Neural progenitor cell (in vitro differentiated cells): Measurements from ENCODE around the gene KAZN. TPM values are rescaled to one million over a fixed set of nuclear protein-coding genes. Genes with fewer than 3 reads are reported as not detected.

Source experiments
- DNase-seq: peaks from one replicate; pipeline ENCODE4 v3.0.0-alpha.2; 2016; ENCODE audit warnings: low spot score
- H2AFZ ChIP-seq: fragments of 200-600 bp; sonication (generic); replicated peaks from 2 replicates; pipeline ENCODE4 v1.6.1; 2016; ENCODE audit warnings: antibody characterized with exemption
- H3F3A ChIP-seq: fragments of 200-600 bp; sonication (generic); 2 replicates; pipeline ENCODE4 v1.6.1; 2016; ENCODE audit warnings: antibody characterized with exemption, low read depth
- H3K27ac ChIP-seq: fragments of 200-600 bp; sonication (generic); 2 replicates; pipeline ENCODE4 v1.5.1; 2016; ENCODE audit warnings: mild to moderate bottlenecking
- H3K27me3 ChIP-seq: fragments of 200-600 bp; sonication (generic); 2 replicates; pipeline ENCODE4 v1.6.1; 2016; ENCODE audit warnings: mild to moderate bottlenecking, moderate library complexity
- H3K36me3 ChIP-seq: fragments of 200-600 bp; sonication (generic); 2 replicates; pipeline ENCODE4 v1.5.1; 2016
- H3K4me1 ChIP-seq: fragments of 200-600 bp; sonication (generic); 2 replicates; pipeline ENCODE4 v1.6.1; 2016; ENCODE audit warnings: mixed run types
- H3K4me2 ChIP-seq: fragments of 200-600 bp; sonication (generic); 2 replicates; pipeline ENCODE4 v1.6.1; 2016
- H3K4me3 ChIP-seq: fragments of 200-600 bp; sonication (generic); 2 replicates; pipeline ENCODE4 v1.5.1; 2016
- H3K79me2 ChIP-seq: fragments of 200-600 bp; sonication (generic); 2 replicates; pipeline ENCODE4 v1.6.1; 2016; ENCODE audit warnings: low read depth
- H3K9ac ChIP-seq: fragments of 200-600 bp; sonication (generic); 2 replicates; pipeline ENCODE4 v1.6.1; 2016
- H3K9me3 ChIP-seq: fragments of 200-600 bp; sonication (generic); 2 replicates; pipeline ENCODE4 v1.5.1; 2016; ENCODE audit warnings: low read depth
- H4K20me1 ChIP-seq: fragments of 200-600 bp; sonication (generic); 2 replicates; pipeline ENCODE4 v1.6.1; 2016; ENCODE audit warnings: low read depth
- H3K27ac Mint-ChIP-seq: 3 replicates; pipeline ENCODE4 v1.8.0; 2021; ENCODE audit warnings: mixed read lengths
- H3K27me3 Mint-ChIP-seq: 2 replicates; pipeline ENCODE4 v1.8.0; 2022; ENCODE audit warnings: low read depth, mild to moderate bottlenecking, inconsistent platforms, moderate library complexity, mixed read lengths; ENCODE audit not compliant: insufficient read depth
- H3K36me3 Mint-ChIP-seq: 3 replicates; pipeline ENCODE4 v1.8.0; 2021; ENCODE audit warnings: mixed read lengths
- H3K4me1 Mint-ChIP-seq: 3 replicates; pipeline ENCODE4 v1.8.0; 2021; ENCODE audit warnings: mixed read lengths
- H3K4me3 Mint-ChIP-seq: 3 replicates; pipeline ENCODE4 v1.8.0; 2021; ENCODE audit warnings: mild to moderate bottlenecking, moderate library complexity, mixed read lengths
- H3K9me3 Mint-ChIP-seq: 3 replicates; pipeline ENCODE4 v1.8.0; 2020; ENCODE audit warnings: mixed read lengths
- EZH2 ChIP-seq: fragments of 200-600 bp; sonication (generic); IDR thresholded peaks from 2 replicates; pipeline ENCODE4 v1.6.1; 2017; ENCODE audit warnings: antibody characterized with exemption, mild to moderate bottlenecking, moderate library complexity
- EZH2phosphoT487 ChIP-seq: fragments of 200-600 bp; sonication (generic); IDR thresholded peaks from 2 replicates; pipeline ENCODE4 v1.6.1; 2017; ENCODE audit warnings: antibody characterized with exemption
- total RNA-seq: library from RNA; depleted of rRNA; stranded (reverse); fragments of >200 nt; gene quantifications from 2 replicates; pipeline ENCODE4 v1.2.3, GENCODE V29; 2015; ENCODE audit warnings: low replicate concordance
- TF ChIP-seq, protein P1 (sequence below): fragments of 200-600 bp; sonication (generic); IDR thresholded peaks from 2 replicates; pipeline ENCODE4 v1.5.1; 2017; ENCODE audit warnings: antibody characterized with exemption, mild to moderate bottlenecking

Gene KAZN
- total RNA-seq, 1 donor from 2014 or later, result 6.1 TPM

DNA sequence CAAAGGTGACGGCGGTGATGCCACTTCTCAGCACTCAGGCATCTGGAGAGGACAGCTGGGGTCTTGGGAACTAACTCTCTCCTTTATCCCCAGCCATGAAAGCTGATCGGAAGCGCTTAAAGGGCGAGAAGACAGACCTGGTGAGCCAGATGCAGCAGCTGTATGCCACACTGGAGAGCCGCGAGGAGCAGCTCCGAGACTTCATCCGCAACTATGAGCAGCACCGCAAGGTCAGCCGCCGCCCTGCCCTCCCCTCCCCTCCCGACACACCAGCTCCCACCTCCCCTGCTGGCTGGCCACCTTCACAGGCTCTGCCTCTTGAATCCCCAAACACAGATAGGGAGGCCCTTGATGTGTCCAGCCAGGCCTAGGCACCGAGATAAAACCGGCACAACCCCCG is 436.2 kb downstream of the KAZN start:
- H3K27ac Mint-ChIP-seq, result no peak overlapping the region
- Histone ChIP-seq H3K4me3 (no peak overlapping the region), H3F3A (no peaks in the 10 kb centered on the region), H3K4me1 (no peaks in the 10 kb centered on the region), H3K9me3 (no peaks in the 10 kb centered on the region), H3K27me3 (no peaks in the 10 kb centered on the region), H3K79me2 (no peaks in the 10 kb centered on the region), H3K4me2 (no peak overlapping the region), H3K36me3 (no peaks in the 10 kb centered on the region), H2AFZ (no peak overlapping the region), H4K20me1 (no peaks in the 10 kb centered on the region), H3K27ac (no peak overlapping the region), H3K9ac (no peak overlapping the region)
- H3K27me3 Mint-ChIP-seq, result peaks cover 2% of the 10 kb centered on the region
- H3K36me3 Mint-ChIP-seq, result peaks cover 2% of the 10 kb centered on the region
- no peak for DNase-seq
- H3K9me3 Mint-ChIP-seq, result no peaks in the 10 kb centered on the region
- H3K4me1 Mint-ChIP-seq, result peaks cover 20% of the 10 kb centered on the region
- no peak overlapping the region for H3K4me3 Mint-ChIP-seq
- TF ChIP-seq, protein P1, sequence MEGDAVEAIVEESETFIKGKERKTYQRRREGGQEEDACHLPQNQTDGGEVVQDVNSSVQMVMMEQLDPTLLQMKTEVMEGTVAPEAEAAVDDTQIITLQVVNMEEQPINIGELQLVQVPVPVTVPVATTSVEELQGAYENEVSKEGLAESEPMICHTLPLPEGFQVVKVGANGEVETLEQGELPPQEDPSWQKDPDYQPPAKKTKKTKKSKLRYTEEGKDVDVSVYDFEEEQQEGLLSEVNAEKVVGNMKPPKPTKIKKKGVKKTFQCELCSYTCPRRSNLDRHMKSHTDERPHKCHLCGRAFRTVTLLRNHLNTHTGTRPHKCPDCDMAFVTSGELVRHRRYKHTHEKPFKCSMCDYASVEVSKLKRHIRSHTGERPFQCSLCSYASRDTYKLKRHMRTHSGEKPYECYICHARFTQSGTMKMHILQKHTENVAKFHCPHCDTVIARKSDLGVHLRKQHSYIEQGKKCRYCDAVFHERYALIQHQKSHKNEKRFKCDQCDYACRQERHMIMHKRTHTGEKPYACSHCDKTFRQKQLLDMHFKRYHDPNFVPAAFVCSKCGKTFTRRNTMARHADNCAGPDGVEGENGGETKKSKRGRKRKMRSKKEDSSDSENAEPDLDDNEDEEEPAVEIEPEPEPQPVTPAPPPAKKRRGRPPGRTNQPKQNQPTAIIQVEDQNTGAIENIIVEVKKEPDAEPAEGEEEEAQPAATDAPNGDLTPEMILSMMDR, result no peak
- TF ChIP-seq EZH2 (no peak), EZH2phosphoT487 (no peak)

DNA sequence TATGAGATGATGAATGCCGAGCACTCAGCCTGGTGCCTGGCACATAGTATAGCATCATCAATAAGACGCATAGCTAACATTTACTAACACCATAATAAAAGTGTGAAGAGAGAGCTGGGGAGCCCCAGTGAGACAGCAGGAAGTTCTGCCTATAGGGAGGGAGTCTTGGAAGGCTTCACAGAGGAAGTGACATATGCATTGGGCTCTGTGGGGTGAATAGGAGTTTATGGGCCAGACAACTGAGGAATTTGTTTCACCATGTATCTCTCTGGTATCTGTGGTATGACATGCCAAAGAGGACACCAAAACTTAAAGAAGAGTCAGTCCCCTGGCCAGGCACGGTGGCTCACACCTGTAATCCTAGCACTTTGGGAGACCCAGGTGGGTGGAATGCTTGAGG is 436.8 kb downstream of the KAZN start:
- Histone ChIP-seq H3K9ac (no peak overlapping the region), H3F3A (no peaks in the 10 kb centered on the region), H3K27ac (no peak overlapping the region), H4K20me1 (no peaks in the 10 kb centered on the region), H3K4me2 (no peak overlapping the region), H3K27me3 (no peaks in the 10 kb centered on the region), H3K4me1 (no peaks in the 10 kb centered on the region), H2AFZ (no peak overlapping the region), H3K36me3 (no peaks in the 10 kb centered on the region), H3K4me3 (no peak overlapping the region), H3K9me3 (no peaks in the 10 kb centered on the region), H3K79me2 (no peaks in the 10 kb centered on the region)
- Mint-ChIP-seq H3K4me1 (peaks cover 14% of the 10 kb centered on the region), H3K27me3 (peaks cover 2% of the 10 kb centered on the region), H3K4me3 (no peak overlapping the region), H3K36me3 (peaks cover 2% of the 10 kb centered on the region), H3K27ac (no peak overlapping the region), H3K9me3 (no peaks in the 10 kb centered on the region)
- TF ChIP-seq EZH2, result no peak
- no peak for TF ChIP-seq EZH2phosphoT487
- TF ChIP-seq, protein P1, result no peak
- no peak for DNase-seq

DNA sequence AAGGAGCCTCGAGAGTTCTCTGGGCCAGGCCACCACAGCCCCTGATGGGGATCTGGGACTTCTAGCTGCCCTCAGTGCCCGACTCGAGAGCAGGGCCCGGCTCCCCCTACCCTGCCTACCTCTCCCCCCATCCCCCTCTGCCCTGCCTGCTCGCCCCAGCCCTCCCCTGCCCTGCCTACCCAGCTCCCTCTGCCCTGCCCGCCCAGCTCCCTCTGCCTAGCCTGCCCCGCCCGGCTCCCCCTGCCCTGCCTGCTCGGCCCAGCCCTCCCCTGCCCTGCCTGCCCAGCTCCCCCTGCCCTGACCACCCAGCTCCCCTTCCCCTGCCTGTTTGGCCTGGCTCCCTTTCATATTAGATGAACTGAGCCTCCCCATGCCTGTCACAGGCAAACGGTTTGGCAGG is 437.6 kb downstream of the KAZN start:
- H3K4me3 ChIP-seq, result no peak overlapping the region
- H3K36me3 Mint-ChIP-seq, result peaks cover 2% of the 10 kb centered on the region
- H3K9ac ChIP-seq, result no peak overlapping the region
- H3K4me2 ChIP-seq, result no peak overlapping the region
- no peak overlapping the region for H2AFZ ChIP-seq
- no peak for DNase-seq
- peaks cover 2% of the 10 kb centered on the region for H3K27me3 Mint-ChIP-seq
- peaks cover 15% of the 10 kb centered on the region for H3K4me1 Mint-ChIP-seq
- H3F3A ChIP-seq, result no peaks in the 10 kb centered on the region
- H4K20me1 ChIP-seq, result no peaks in the 10 kb centered on the region
- no peaks in the 10 kb centered on the region for H3K9me3 Mint-ChIP-seq
- no peaks in the 10 kb centered on the region for H3K9me3 ChIP-seq
- H3K4me1 ChIP-seq, result no peaks in the 10 kb centered on the region
- no peaks in the 10 kb centered on the region for H3K79me2 ChIP-seq
- H3K27me3 ChIP-seq, result no peaks in the 10 kb centered on the region
- no peaks in the 10 kb centered on the region for H3K36me3 ChIP-seq
- no peak overlapping the region for H3K27ac ChIP-seq
- H3K4me3 Mint-ChIP-seq, result no peak overlapping the region
- TF ChIP-seq EZH2 (no peak), EZH2phosphoT487 (no peak)
- TF ChIP-seq, protein P1, result no peak
- no peak overlapping the region for H3K27ac Mint-ChIP-seq
